Hepatocyte (in vitro differentiated cells): Measurements from ENCODE around the gene MTHFS.

ENCODE experiments used
- EZH2 ChIP-seq: fragments of 200-600 bp; sonication (generic); IDR thresholded peaks from 2 replicates; pipeline ENCODE4 v1.6.1; 2016; ENCODE audit warnings: antibody characterized with exemption, mild to moderate bottlenecking, borderline replicate concordance
- TF ChIP-seq, protein P1 (sequence below): fragments of 200-600 bp; sonication (generic); IDR thresholded peaks from 2 replicates; pipeline ENCODE4 v1.5.1; 2016; ENCODE audit warnings: antibody characterized with exemption, mild to moderate bottlenecking; ENCODE audit not compliant: poor library complexity

DNA sequence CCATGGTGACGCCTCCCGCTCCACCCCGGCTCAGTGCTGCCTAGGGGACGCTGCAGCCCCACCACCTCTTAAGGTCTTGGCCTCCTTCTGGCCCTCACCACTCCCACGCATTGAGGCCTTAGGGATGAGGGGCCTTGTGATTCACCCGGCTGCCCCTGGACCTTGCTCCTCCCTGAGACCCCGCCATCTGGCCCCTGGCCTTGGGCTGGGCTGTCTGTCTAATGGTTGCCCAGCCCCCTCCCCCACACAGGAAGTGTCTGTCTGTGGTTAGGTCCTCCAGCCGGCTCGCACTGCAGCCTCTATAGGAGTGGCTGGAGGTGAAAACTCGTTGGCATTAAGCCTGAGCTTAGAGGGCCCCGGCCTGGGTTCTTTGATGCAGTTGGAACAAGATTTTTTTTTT, 21.5 kb upstream of the MTHFS start:
- TF ChIP-seq EZH2: no peak
- TF ChIP-seq, protein P1, sequence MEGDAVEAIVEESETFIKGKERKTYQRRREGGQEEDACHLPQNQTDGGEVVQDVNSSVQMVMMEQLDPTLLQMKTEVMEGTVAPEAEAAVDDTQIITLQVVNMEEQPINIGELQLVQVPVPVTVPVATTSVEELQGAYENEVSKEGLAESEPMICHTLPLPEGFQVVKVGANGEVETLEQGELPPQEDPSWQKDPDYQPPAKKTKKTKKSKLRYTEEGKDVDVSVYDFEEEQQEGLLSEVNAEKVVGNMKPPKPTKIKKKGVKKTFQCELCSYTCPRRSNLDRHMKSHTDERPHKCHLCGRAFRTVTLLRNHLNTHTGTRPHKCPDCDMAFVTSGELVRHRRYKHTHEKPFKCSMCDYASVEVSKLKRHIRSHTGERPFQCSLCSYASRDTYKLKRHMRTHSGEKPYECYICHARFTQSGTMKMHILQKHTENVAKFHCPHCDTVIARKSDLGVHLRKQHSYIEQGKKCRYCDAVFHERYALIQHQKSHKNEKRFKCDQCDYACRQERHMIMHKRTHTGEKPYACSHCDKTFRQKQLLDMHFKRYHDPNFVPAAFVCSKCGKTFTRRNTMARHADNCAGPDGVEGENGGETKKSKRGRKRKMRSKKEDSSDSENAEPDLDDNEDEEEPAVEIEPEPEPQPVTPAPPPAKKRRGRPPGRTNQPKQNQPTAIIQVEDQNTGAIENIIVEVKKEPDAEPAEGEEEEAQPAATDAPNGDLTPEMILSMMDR: no peak
